CD4-positive, alpha-beta T cell treated with Interleukin-10 for 1 hour (primary cell): ENCODE data around the gene TMEM132E.

Source experiments
- DNase-seq: peaks from one replicate; pipeline ENCODE4 v3.0.0-alpha.2; 2020

Gene TMEM132E

DNA sequence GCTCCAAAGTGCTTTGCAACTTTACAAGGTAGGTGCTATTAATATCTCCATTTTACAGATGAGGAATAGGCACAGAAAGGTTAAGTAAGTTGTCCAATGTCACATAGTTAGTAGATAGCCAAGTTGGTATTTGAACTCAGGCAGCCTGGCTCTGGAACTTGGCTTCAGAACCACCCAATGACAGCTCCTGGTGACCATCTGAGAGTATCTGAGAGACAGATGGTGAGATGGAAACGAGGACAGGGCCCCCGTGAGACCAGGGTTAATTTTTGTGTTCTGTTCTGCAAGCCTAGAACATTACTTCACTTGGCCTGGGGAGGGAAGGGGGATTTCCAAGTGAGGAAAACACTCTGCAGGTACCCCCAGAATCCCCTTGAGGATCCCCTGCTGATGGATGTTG is 9.8 kb upstream of the TMEM132E start:
- DNase-seq = no peak

DNA sequence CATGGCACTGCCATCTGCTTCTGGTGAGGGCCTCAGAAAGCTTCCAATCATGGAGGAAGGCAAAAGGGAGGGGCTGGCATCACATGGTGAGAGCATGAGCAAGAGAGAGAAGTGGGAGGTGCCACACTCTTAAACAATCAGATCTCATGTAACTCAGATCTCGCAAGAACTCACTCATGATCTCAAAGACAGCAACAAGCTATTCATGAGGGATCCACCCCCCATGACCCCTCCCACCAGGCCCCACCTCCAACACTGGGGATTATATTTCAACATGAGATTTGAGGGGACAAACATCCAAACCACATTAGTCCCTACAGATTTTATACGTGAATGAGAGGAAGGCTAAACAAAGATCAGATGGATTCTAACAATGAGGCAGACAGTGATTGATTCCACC is 8.9 kb upstream of the TMEM132E start:
- DNase-seq = no peak

GRCh38 chr17:34571428-34572130 is 7.8 kb upstream of the TMEM132E start:
- DNase-seq = no peak

- DNase-seq = no peak
These were observed 6.9 kb upstream of the TMEM132E start for GRCh38 chr17:34572483-34572882.

DNA sequence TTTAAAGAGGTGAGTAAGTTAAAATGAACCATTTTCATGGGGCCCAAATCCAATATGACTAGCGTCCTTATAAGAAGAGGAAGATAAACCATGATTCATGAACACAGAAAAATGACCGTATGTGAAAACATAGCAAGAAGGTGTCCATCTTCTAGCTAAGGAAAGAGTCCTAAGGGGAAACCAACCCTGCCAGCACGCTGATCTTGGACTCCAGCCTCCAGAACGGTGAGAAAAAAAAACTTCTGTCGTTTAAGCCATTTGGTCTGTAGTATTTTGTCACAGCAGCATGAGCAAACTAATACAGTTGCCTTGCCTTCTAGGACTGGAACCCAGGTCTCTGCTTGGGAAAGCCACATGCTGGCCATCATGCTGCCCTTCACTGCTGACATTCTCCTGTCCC is 4.2 kb upstream of the TMEM132E start:
- DNase-seq = no peak

DNA sequence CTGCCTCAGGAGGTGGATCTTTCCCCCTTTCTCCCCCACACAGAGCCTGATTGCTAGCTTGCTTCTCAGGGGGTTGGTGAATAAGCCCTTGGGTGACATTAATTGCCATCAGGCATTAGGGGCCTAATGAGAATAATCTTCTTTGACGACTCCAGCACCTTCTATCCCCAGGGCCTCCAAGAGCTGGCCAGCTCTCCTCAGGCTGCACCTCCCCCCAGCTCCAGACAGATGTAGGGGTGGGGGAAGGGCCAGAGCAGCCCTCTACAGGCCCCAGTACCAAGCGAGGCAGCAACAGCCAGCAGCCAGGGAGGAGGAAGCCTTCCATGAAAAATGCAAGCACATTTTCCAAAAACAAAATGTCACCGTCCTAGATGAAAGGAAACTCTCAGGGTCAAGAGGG is 1.4 kb upstream of the TMEM132E start:
- DNase-seq = no peak

DNA sequence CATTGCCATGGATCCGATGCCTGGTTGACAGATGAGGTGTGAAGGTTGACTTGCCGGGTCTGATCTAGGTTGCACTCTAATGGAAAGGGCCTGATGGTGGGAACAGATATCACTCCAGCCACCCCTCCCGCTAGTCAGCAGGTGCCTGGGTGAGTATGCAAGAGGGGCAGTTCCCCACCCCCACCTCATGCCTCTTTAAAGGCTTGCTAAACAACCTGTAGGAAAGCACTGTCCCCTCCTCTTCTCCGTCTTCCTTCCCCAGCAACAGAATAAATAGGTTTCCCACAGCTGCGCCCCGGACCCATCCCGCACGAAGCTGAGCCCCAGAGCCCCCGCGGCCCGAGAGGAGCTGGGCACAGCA is 746 bp upstream of the TMEM132E start:
- DNase-seq = no peak

DNA sequence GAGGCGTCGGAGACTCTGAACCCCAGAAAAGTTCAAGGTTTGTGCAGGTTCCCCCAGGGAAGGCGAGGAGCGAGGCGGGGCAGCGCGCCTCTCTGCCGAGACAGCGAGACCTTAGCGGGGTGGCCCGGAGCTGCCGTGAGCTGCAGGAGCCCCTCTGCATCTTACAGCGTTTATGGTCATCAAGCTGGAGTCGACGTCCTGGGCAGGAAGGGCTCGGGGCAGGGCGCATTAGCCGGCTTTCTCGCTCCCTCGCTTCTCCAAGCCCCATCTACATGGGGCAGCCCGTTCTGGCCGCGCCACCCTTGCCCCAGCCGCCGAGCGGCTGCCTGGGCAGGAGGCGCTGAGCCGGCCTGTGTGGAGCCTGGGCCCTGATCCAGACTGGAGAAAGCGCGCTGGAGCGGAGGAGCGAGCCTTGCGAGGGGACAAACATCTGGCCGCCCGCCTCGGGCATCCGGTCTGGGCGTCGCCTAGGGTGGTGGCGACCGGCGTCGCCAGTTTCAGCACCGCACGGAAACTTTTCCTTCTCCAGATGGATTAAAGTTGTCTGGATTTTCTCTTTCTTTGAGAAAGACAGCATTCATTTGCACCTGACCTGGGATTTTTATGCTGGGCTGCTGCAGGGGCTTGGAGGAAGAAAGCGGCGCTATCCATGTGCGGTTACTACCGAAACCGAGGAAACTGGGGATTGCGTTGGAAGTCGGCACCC is 750 bp downstream of the TMEM132E start:
- no peak for DNase-seq

DNA sequence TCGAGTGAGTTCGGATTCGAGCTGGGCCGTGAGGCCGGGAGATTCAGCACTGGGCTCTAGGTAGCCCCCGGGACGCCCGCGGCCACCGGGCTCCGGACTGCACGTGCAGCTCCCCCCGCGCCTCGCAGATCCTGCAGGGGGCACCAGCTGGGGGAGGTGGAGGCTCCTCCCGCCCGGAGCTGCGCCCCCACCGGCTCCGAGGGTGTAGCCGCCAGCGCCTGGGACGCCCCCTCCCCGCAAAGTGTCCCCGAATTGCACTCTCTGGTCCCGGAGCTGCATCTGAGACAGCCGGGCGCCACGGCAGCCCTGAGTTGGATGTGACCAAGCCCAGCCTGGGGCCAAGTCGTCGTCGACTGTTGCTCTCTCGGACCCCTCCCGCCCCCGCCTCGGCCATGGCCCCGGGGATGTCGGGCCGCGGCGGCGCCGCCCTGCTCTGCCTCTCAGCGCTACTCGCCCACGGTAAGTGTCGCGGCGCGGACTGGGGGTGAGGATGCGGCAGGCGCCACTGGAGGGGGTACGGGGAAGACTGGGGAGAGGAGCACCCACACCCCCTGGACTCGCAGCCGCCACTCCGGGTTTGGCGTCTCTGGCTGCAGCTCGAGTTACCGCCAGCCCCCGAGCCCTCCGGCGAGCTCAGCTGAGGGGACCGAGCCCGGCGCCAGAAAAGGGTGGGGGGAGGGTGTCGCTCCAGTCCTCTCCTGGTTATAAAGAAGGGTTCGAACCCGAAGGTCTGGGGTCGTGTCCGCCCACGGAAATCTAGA is 1.5 kb downstream of the TMEM132E start:
- no peak for DNase-seq

DNA sequence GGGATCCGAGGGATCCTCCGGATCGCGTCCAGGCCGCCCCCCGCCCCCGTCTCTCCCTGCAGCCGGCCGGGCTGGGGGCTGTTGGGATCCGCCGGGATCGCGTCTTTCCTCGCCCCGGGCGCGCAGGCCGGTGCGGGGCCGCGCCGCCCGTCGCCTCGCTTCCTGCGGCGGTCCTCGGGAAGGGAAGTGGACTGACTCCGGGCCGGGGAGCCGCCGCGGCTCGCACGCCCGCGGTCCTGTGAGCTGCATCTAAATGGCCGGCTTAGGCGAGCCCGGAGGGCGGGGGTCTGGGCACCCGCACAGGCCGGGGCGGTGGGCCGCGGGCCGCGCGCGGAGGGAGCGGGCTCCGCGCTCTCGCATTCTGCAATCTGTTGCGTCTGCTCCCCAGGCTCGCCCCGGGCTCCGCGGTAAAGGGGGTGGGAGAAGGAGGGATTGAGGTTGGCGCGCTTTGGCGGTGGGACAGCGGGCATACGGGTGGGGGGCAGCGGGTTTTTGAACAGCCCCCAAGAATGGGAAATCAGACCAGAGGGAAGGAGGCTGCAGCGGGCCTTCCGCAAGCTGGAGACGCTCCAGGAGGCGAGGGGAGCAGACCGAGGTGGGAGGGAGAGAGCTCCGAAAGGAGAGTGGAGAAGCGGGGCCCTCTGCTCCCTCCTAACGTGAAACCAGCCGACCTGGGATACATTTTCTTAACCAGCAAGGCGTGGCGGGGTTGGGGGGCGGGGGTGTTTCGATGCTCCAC is 2.2 kb downstream of the TMEM132E start:
- DNase-seq = no peak

- no peak for DNase-seq
These were observed 3.0 kb downstream of the TMEM132E start for GRCh38 chr17:34582185-34582900.

DNA sequence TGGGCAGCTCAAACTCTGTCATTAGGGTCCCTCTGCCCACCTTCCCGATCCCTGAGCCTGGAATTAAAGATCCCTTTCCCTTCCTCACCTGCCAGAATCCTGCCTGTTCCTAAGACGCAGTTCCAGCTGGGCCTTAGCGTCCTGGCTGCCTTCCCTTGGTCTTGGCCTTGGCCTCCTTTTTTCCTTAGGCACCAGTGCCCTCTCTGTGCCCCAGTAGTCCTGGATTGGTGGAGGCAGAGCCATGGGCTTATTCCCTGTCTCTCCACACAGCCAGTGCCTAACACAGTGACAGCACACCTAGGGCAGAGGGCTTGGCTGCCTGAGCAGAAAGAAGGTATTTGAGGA is 3.5 kb downstream of the TMEM132E start:
- DNase-seq = no peak

DNA sequence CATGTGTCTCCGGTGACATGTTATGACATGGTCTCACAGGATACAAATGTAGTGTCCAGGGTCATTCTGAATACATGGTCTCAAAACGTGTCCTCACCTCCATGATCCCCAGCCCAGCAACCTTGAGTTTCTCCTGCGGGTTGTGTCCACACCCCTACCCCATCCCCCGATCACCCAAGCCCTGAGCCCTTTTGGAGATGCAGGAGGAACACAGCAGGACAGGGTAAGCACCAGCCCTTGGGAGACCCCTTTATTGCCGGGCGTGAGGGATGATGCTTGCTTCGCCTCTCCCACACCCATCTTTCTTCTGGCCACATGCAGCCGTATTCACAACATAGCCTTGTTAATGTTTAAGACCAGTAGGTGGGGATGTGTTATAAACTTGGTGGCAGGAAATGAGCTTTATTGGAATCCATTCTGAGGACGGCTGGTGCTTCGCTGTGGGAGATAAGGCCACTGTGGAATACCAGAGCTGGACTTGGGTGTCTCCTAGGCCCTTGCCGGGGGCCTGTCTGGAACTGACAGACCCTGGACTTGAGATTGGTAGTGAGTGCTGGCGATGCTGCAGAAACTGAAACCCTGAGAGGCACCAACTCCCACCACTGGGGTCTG is 5.5 kb downstream of the TMEM132E start:
- peak; percentile 11 for DNase-seq

GRCh38 chr17:34586346-34586846 is 7.0 kb downstream of the TMEM132E start:
- DNase-seq = no peak

DNA sequence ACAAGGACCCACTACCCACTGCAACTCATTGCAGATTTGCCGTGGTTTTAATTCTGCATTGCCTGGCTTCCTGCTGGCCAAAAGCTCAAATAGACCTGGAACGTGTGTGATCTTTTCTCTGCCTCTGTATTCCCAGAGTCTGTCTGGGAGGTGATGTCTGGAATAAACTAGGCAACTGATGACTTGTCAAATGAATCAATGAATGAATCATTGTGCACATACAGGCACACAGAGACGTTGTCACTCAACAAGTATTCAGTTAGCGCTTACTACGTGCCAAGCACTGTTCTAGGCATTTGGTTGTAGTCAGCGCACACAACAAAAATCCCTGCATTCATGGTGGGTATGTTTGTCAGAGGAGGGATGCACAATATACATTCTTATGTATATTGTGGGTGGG is 8.9 kb downstream of the TMEM132E start:
- DNase-seq = no peak

- DNase-seq = no peak
These were observed 10.0 kb downstream of the TMEM132E start for GRCh38 chr17:34589120-34589965.

- DNase-seq = no peak
These were observed 12.6 kb downstream of the TMEM132E start for GRCh38 chr17:34592002-34592401.

DNA sequence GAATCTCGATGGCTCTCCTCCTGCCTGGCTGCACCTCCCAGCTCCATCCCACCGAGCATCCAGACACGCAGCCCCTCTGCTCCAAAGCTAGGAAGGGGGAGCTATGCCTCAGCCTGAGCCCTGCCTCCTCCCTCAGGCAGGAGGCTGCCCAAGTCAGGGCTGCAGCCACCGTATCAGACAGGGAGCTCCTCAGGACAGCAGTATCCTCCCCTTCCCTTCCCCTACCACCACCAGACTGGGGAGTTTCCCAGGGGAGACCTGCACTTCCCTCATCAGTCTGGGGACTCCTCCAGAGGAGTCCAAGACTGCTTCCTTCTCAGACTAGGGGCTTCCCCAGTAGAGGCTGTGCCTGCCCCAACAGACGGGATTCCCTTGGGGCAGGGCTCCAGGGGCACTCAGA is 17.5 kb downstream of the TMEM132E start:
- no peak for DNase-seq

- no peak for DNase-seq
These were observed 18.9 kb downstream of the TMEM132E start for GRCh38 chr17:34598161-34598776.

- no peak for DNase-seq
These were observed 22.0 kb downstream of the TMEM132E start for GRCh38 chr17:34601416-34601815.

DNA sequence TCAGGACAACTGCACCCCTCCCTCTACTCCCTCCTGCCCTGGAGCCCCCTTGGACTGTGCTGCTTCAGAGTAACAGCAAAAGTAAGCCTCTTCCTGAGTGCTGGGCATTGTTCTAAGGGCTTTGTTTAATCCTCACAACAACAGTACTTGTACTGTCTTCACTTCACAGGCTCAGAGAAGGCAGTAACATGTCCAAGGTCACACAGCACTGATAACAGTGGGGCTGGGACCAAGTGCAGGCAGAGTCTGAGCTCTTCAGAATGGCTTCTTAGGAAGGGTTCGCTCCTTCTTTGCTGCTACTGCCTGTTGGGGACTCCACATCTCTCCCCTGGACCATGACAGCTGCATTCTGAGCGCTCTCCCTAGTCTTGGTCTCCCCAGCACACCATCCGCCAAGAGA is 24.6 kb downstream of the TMEM132E start:
- no peak for DNase-seq
